Spleen (tissue), 11 donors: ENCODE results near the gene TRPV4. TPM values are rescaled to one million over a fixed set of nuclear protein-coding genes. Genes with fewer than 3 reads are reported as not detected.

Source experiments
- DNase-seq: peaks from one replicate; pipeline ENCODE4 v3.0.0-alpha.2; 2020
- H3K27ac ChIP-seq, 8 donors: fragments of 200-600 bp; sonication (generic) in 7 of 8; 1 replicate in 4 of 8; 2 replicates in 4 of 8; pipeline versions ENCODE4 v1.5.0 to v1.8.0; 2016 to 2021; ENCODE audit warnings: inconsistent platforms in 4 of 8, mild to moderate bottlenecking in 4 of 8, moderate library complexity in 1 of 8
- H3K27me3 ChIP-seq, 7 donors: fragments of 200-600 bp; sonication (generic) in 6 of 7; replicated peaks in 1 of 7; 1 replicate in 4 of 7; 2 replicates in 3 of 7; pipeline versions ENCODE4 v1.5.0 to v1.8.0; 2016 to 2021; ENCODE audit warnings: inconsistent platforms in 3 of 7, mild to moderate bottlenecking in 1 of 7
- H3K36me3 ChIP-seq, 6 donors: fragments of 200-600 bp; sonication (generic) in 5 of 6; 1 replicate in 4 of 6; 2 replicates in 2 of 6; pipeline versions ENCODE4 v1.5.0 to v1.8.0; 2016 to 2021; ENCODE audit warnings: inconsistent platforms in 2 of 6
- H3K4me1 ChIP-seq, 6 donors: fragments of 200-600 bp; sonication (generic) in 5 of 6; 1 replicate in 3 of 6; 2 replicates in 3 of 6; pipeline versions ENCODE4 v1.5.0 to v1.8.0; 2016 to 2021; ENCODE audit warnings: inconsistent platforms in 3 of 6
- H3K4me3 ChIP-seq, 8 donors: fragments of 200-600 bp; sonication (generic) in 7 of 8; 1 replicate in 4 of 8; 2 replicates in 4 of 8; pipeline versions ENCODE4 v1.5.0 to v1.8.0; 2016 to 2021; ENCODE audit warnings: inconsistent platforms in 4 of 8, mild to moderate bottlenecking in 4 of 8, moderate library complexity in 2 of 8
- H3K9me3 ChIP-seq, 8 donors: fragments of 200-600 bp; sonication (generic) in 7 of 8; 1 replicate in 4 of 8; 2 replicates in 4 of 8; pipeline versions ENCODE4 v1.5.0 to v1.8.0; 2016 to 2021; ENCODE audit warnings: inconsistent platforms in 4 of 8
- CTCF ChIP-seq, 11 experiments: fragments of 200-600 bp in 7 of 11; fragments of 450-650 bp in 4 of 11; sonication (generic) in 4 of 11; IDR thresholded peaks in 8 of 11; conservative IDR thresholded peaks in 3 of 11; 1 replicate in 7 of 11; 2 replicates in 4 of 11; pipeline versions ENCODE4 v1.4.0 to v1.8.0; 2016 to 2021; ENCODE audit warnings: antibody characterized with exemption in 11 of 11, inconsistent platforms in 4 of 11, mild to moderate bottlenecking in 1 of 11
- POLR2A ChIP-seq, 3 donors: fragments of 450-650 bp; IDR thresholded peaks; one replicate each; pipeline ENCODE4 v1.5.1; 2017; ENCODE audit warnings: antibody characterized with exemption in 3 of 3, mild to moderate bottlenecking in 1 of 3
- POLR2AphosphoS5 ChIP-seq, 3 donors: sonication (generic); formaldehyde crosslinking; IDR thresholded peaks; one replicate each; pipeline ENCODE4 v1.5.1; 2017; ENCODE audit warnings: antibody characterized with exemption in 3 of 3
- WGBS, 5 donors: extraction: QIAGEN DNeasy Blood & Tissue Kit in 3 of 5; methylation state at CpG; one replicate each; pipeline versions ENCODE4 v1.1.5 to v1.1.7; 2013 to 2018; 5-methylcytosine and 5-hydroxymethylcytosine counted together
- intact Hi-C: fragments of 100-400 bp; cut with DNase I; formaldehyde crosslinking; loops from one replicate; pipeline ENCODE4 v1.15.0; 2023; ENCODE audit warnings: low total_unique reads
- polyA plus RNA-seq, 3 donors: library from polyadenylated mRNA; stranded (reverse); fragments of 200-250 nt; gene quantifications; one replicate each; pipeline ENCODE4 v1.2.1, GENCODE V29; 2013
- total RNA-seq, 7 donors: library from RNA; depleted of rRNA in 3 of 7; stranded (reverse); fragments of >200 nt in 3 of 7; fragmentation: NEBNext Ultra II Directional in 4 of 7; extraction: Animal tissue kit (Norgen Biotek cat#: 25700) in 4 of 7; gene quantifications; one replicate each; pipeline versions ENCODE4 v1.1.0 to v1.2.1, GENCODE V29; 2016 to 2021
- donor health status: healthy with polysubstance abuse.
- donor health status: DM: no; HTN: no; CAD: no; lungs with moderate emphysema.
- donor health status: DM: no; HTN: no; CAD: no.
- donor health status: Bipolar disorder and iron deficiency.
- donor health status: healthy.
- donor health status: DM: no; HTN: no; CAD: no.
- donor health status: DM: yes; HTN: yes; CAD: no.

The TRPV4 gene
- total and polyA plus RNA-seq, 10 donors, result 0.49 to 8.0 (median 4.4) TPM

- Histone ChIP-seq H3K27me3 (no peaks in the 10 kb centered on the region), H3K27ac (peak overlapping the region in 5 of 8 donors; percentile 13 to 69 (median 48)), H3K36me3 (no peaks in the 10 kb centered on the region), H3K4me1 (peaks cover 0 to 46% (median 23%) of the 10 kb centered on the region in 6 donors), H3K4me3 (no peak overlapping the region), H3K9me3 (peaks cover 4 to 27% (median 22%) of the 10 kb centered on the region in 8 donors)
- intact Hi-C loops, result no loop called here
- WGBS, 5 donors, result 70 to 83% (median 75%) methylated on average over 14 to 16 of the region's 16 CpGs
- TF ChIP-seq CTCF (IDR thresholded peaks at IDR 0.05 in 8 of 11, conservative IDR thresholded peaks at IDR 0.05 in 3 of 11), result no peak
- TF ChIP-seq POLR2AphosphoS5 (IDR thresholded peaks at IDR 0.05), result no peak
- TF ChIP-seq POLR2A (IDR thresholded peaks at IDR 0.05), result no peak
- DNase-seq, result no peak
Observed at GRCh38 chr12:109760930-109761921, 72.0 kb downstream of the TRPV4 start.

- 52 to 61% (median 53%) methylated on average over 18 of the region's 18 CpGs for WGBS, 5 donors
- peaks cover 4 to 36% (median 31%) of the 10 kb centered on the region in 8 donors for H3K9me3 ChIP-seq
- DNase-seq, result peak; percentile 86
- no peaks in the 10 kb centered on the region for H3K27me3 ChIP-seq
- H3K36me3 ChIP-seq, result no peaks in the 10 kb centered on the region
- TF ChIP-seq CTCF (IDR thresholded peaks at IDR 0.05 in 8 of 11, conservative IDR thresholded peaks at IDR 0.05 in 3 of 11) (no peak), POLR2AphosphoS5 (IDR thresholded peaks at IDR 0.05) (peak; percentile 66 to 87 (median 84))
- intact Hi-C loops, result no loop called here
- peak overlapping the region in 4 of 8 donors; percentile 2 to 69 (median 54) for H3K27ac ChIP-seq
- peaks cover 0 to 46% (median 23%) of the 10 kb centered on the region in 6 donors for H3K4me1 ChIP-seq
- H3K4me3 ChIP-seq, result no peak overlapping the region
Observed at GRCh38 chr12:109760031-109760929, 72.9 kb downstream of the TRPV4 start.

GRCh38 chr12:109759595-109759994 lies 73.6 kb downstream of the TRPV4 start:
- intact Hi-C loops, result no loop called here
- Histone ChIP-seq H3K9me3 (peaks cover 4 to 36% (median 31%) of the 10 kb centered on the region in 8 donors), H3K4me3 (no peak overlapping the region), H3K4me1 (peaks cover 0 to 49% (median 25%) of the 10 kb centered on the region in 6 donors), H3K27me3 (no peaks in the 10 kb centered on the region), H3K27ac (peak overlapping the region in 2 of 8 donors; percentile 54 to 59), H3K36me3 (no peaks in the 10 kb centered on the region)
- peak; percentile 49 for DNase-seq
- TF ChIP-seq CTCF (IDR thresholded peaks at IDR 0.05 in 8 of 11, conservative IDR thresholded peaks at IDR 0.05 in 3 of 11) (no peak), POLR2AphosphoS5 (IDR thresholded peaks at IDR 0.05) (no peak), POLR2A (IDR thresholded peaks at IDR 0.05) (no peak)
- WGBS, 5 donors, result 76 to 90% (median 82%) methylated on average over 13 of the region's 13 CpGs
